H9 (cell line): Measurements from ENCODE around the gene PCDHA11. TPM values are rescaled to one million over a fixed set of nuclear protein-coding genes. Genes with fewer than 3 reads are reported as not detected.

ENCODE experiments used
- DNase-seq: peaks from one replicate; pipeline ENCODE4 v3.0.0-alpha.2; 2017
- H2AFZ ChIP-seq: one replicate; pipeline ENCODE4 v1.6.1; 2013; ENCODE audit warnings: mild to moderate bottlenecking, low read length, control low read depth, moderate library complexity
- H2AK5ac ChIP-seq: 2 replicates; pipeline ENCODE4 v1.6.1; 2013; ENCODE audit warnings: low read length, control low read depth, mixed read lengths; ENCODE audit not compliant: insufficient read length
- H2BK120ac ChIP-seq: one replicate; pipeline ENCODE4 v1.6.1; 2013; ENCODE audit warnings: low read depth, mild to moderate bottlenecking, low read length, control low read depth, inconsistent platforms; ENCODE audit not compliant: poor library complexity, severe bottlenecking
- H2BK12ac ChIP-seq: 2 replicates; pipeline ENCODE4 v1.6.1; 2013; ENCODE audit warnings: low read length, control low read depth, mixed read lengths, low read depth; ENCODE audit not compliant: insufficient read length
- H2BK15ac ChIP-seq: 2 replicates; pipeline ENCODE4 v1.6.1; 2013; ENCODE audit warnings: low read depth, low read length, control low read depth
- H2BK20ac ChIP-seq: one replicate; pipeline ENCODE4 v1.6.1; 2013; ENCODE audit warnings: low read depth, mild to moderate bottlenecking, low read length, control low read depth, inconsistent platforms; ENCODE audit not compliant: poor library complexity, severe bottlenecking
- H2BK5ac ChIP-seq: 2 replicates; pipeline ENCODE4 v1.6.1; 2013; ENCODE audit warnings: low read length, control low read depth, mixed read lengths; ENCODE audit not compliant: insufficient read length
- H3K14ac ChIP-seq: 2 replicates; pipeline ENCODE4 v1.6.1; 2013; ENCODE audit warnings: low read length, control low read depth; ENCODE audit not compliant: insufficient read depth
- H3K18ac ChIP-seq: 2 replicates; pipeline ENCODE4 v1.6.1; 2013; ENCODE audit warnings: low read depth, mild to moderate bottlenecking, mixed read lengths, low read length, control low read depth; ENCODE audit not compliant: insufficient read length
- H3K23ac ChIP-seq: 2 replicates; pipeline ENCODE4 v1.6.1; 2013; ENCODE audit warnings: low read length, control low read depth, mixed read lengths, low read depth; ENCODE audit not compliant: insufficient read length
- H3K23me2 ChIP-seq: 2 replicates; pipeline ENCODE4 v1.6.1; 2013; ENCODE audit warnings: low read depth, mild to moderate bottlenecking, mixed read lengths, low read length, control low read depth; ENCODE audit not compliant: insufficient read length, poor library complexity, severe bottlenecking
- H3K27ac ChIP-seq: 2 replicates; pipeline ENCODE4 v1.5.1; 2013; ENCODE audit warnings: low read length, control low read depth, mixed read lengths, low read depth; ENCODE audit not compliant: insufficient read length
- H3K27me3 ChIP-seq: 2 replicates; pipeline ENCODE4 v1.6.1; 2013; ENCODE audit warnings: low read length, control low read depth, inconsistent platforms; ENCODE audit not compliant: insufficient read depth
- H3K4ac ChIP-seq: 2 replicates; pipeline ENCODE4 v1.6.1; 2013; ENCODE audit warnings: low read depth, mild to moderate bottlenecking, control low read depth, inconsistent platforms, low read length, moderate library complexity
- H3K4me1 ChIP-seq: 2 replicates; pipeline ENCODE4 v1.6.1; 2013; ENCODE audit warnings: low read length, control low read depth, inconsistent platforms; ENCODE audit not compliant: insufficient read depth
- H3K4me2 ChIP-seq: 2 replicates; pipeline ENCODE4 v1.6.1; 2013; ENCODE audit warnings: low read length, control low read depth, mixed read lengths; ENCODE audit not compliant: insufficient read length, insufficient read depth
- H3K56ac ChIP-seq: 2 replicates; pipeline ENCODE4 v1.6.1; 2013; ENCODE audit warnings: low read depth, mild to moderate bottlenecking, mixed read lengths, low read length, control low read depth; ENCODE audit not compliant: insufficient read length
- H3K79me1 ChIP-seq: 2 replicates; pipeline ENCODE4 v1.6.1; 2013; ENCODE audit warnings: low read depth, mild to moderate bottlenecking, moderate library complexity, low read length, control low read depth, inconsistent platforms; ENCODE audit not compliant: insufficient read depth, poor library complexity, severe bottlenecking
- H3K79me2 ChIP-seq: 2 replicates; pipeline ENCODE4 v1.6.1; 2013; ENCODE audit warnings: low read length, control low read depth, inconsistent platforms; ENCODE audit not compliant: insufficient read depth
- H3K9ac ChIP-seq: 2 replicates; pipeline ENCODE4 v1.6.1; 2013; ENCODE audit warnings: low read length, control low read depth, mixed read lengths; ENCODE audit not compliant: insufficient read length; ENCODE audit errors: extremely low read depth
- H3K9me3 ChIP-seq: one replicate; pipeline ENCODE4 v1.6.1; 2013; ENCODE audit warnings: low read depth, low read length, inconsistent platforms; ENCODE audit not compliant: control insufficient read depth
- H3T11ph ChIP-seq: one replicate; pipeline ENCODE4 v1.6.1; 2013; ENCODE audit warnings: mild to moderate bottlenecking, low read length, control low read depth, inconsistent platforms
- H4K20me1 ChIP-seq: one replicate; pipeline ENCODE4 v1.6.1; 2013; ENCODE audit not compliant: control insufficient read depth, insufficient read length, insufficient read depth
- H4K5ac ChIP-seq: 2 replicates; pipeline ENCODE4 v1.6.1; 2013; ENCODE audit warnings: low read depth, mild to moderate bottlenecking, mixed read lengths, low read length, control low read depth; ENCODE audit not compliant: insufficient read length
- H4K8ac ChIP-seq: replicated peaks from 2 replicates; pipeline ENCODE4 v1.6.1; 2013; ENCODE audit warnings: low read length, control low read depth, mixed read lengths, low read depth; ENCODE audit not compliant: insufficient read length
- H4K91ac ChIP-seq: 2 replicates; pipeline ENCODE4 v1.6.1; 2013; ENCODE audit warnings: low read depth, mild to moderate bottlenecking, moderate library complexity, mixed read lengths, low read length, control low read depth; ENCODE audit not compliant: insufficient read length
- H3K27ac Mint-ChIP-seq, 3 experiments: 2 replicates in 2 of 3; 3 replicates in 1 of 3; pipeline ENCODE4 v1.8.0; 2020 to 2021; ENCODE audit warnings: mixed read lengths in 3 of 3, mild to moderate bottlenecking in 1 of 3, moderate library complexity in 1 of 3
- H3K27me3 Mint-ChIP-seq: 2 replicates; pipeline ENCODE4 v1.8.0; 2021; ENCODE audit warnings: low read depth, mild to moderate bottlenecking, moderate library complexity, mixed read lengths
- H3K36me3 Mint-ChIP-seq, 3 experiments: 2 replicates in 2 of 3; 3 replicates in 1 of 3; pipeline ENCODE4 v1.8.0; 2020 to 2021; ENCODE audit warnings: low read depth in 3 of 3, mixed read lengths in 3 of 3; ENCODE audit not compliant: insufficient read depth in 1 of 3
- H3K4me1 Mint-ChIP-seq, 2 experiments: 2 replicates each; pipeline ENCODE4 v1.8.0; 2020; ENCODE audit warnings: mixed read lengths in 2 of 2
- H3K4me3 Mint-ChIP-seq, 2 experiments: 2 replicates in 1 of 2; 3 replicates in 1 of 2; pipeline ENCODE4 v1.8.0; 2020 to 2021; ENCODE audit warnings: mild to moderate bottlenecking in 2 of 2, mixed read lengths in 2 of 2, moderate library complexity in 1 of 2
- H3K9me3 Mint-ChIP-seq, 2 experiments: 2 replicates in 1 of 2; 3 replicates in 1 of 2; pipeline ENCODE4 v1.8.0; 2020; ENCODE audit warnings: mild to moderate bottlenecking in 2 of 2, mixed read lengths in 2 of 2, moderate library complexity in 1 of 2
- WGBS: extraction: QIAGEN DNeasy Blood & Tissue Kit; methylation state at CpG from one replicate; pipeline ENCODE4 v1.1.7; 2013; ENCODE audit warnings: missing lambda C conversion rate, low lambda C conversion rate, mixed read lengths; ENCODE audit not compliant: insufficient read length; ENCODE audit errors: extremely low coverage; 5-methylcytosine and 5-hydroxymethylcytosine counted together
- total RNA-seq: library from RNA; stranded (reverse); gene quantifications from 2 replicates; pipeline ENCODE4 v1.2.1, GENCODE V29; 2021
- TF ChIP-seq, protein P1 (sequence below): fragments of 200-600 bp; sonication (generic); conservative IDR thresholded peaks from 3 replicates; pipeline ENCODE4 v1.8.0; 2021; ENCODE audit warnings: antibody characterized with exemption, mild to moderate bottlenecking

The PCDHA11 gene
- total RNA-seq, 1 experiment from 2014 or later, result 6.3 TPM

DNA sequence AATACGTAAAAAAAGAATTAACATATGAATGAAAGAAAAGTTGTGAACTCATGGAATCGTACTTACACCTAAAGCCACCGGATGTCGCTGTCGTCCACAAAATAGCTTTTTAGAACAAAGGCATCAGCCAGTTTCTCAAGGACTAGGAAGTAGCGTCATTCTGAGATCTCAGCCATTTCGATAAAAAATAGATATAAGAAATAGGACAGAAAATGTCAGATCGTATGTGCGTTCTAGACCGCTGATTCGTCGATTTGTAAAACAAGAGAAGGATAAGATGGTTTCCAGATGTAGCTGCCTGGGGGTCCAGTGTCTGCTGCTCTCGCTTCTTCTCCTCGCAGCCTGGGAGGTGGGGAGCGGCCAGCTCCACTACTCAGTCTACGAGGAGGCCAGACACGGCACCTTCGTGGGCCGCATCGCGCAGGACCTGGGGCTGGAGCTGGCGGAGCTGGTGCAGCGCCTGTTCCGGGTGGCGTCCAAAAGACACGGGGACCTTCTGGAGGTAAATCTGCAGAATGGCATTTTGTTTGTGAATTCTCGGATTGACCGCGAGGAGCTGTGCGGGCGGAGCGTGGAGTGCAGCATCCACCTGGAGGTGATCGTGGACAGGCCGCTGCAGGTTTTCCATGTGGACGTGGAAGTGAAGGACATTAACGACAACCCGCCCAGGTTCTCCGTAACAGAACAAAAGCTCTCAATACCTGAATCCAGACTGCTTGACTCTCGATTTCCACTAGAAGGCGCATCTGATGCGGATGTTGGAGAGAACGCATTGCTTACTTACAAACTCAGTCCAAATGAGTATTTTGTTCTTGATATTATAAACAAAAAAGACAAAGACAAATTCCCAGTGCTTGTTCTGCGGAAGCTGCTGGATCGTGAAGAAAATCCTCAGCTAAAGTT is 12.7 kb upstream of the PCDHA11 start, which contains the start of gene PCDHA10:
PCDHA10 (plus strand) TSS at position 126 of the 903 bp plus-strand sequence; CDS start at position 278, 152 bp downstream.
- Mint-ChIP-seq H3K36me3 (peaks cover 19 to 37% (median 20%) of the 10 kb centered on the region in 3 experiments), H3K4me3 (peak within 1 kb of the TSS; percentile 75 to 92), H3K4me1 (peaks cover 6 to 13% of the 10 kb centered on the region in 2 experiments; a peak in 3 of 4 replicates), H3K27ac (peak within 1 kb of the TSS in 1 of 3 experiments; percentile 97; a peak in 3 of 7 replicates), H3K9me3 (peaks cover 19 to 30% of the 10 kb centered on the region in 2 experiments), H3K27me3 (no peaks in the 10 kb centered on the region)
- Histone ChIP-seq H3K27ac (no peak within 1 kb of the TSS), H2BK20ac (no peak within 1 kb of the TSS), H3K4me2 (peak within 1 kb of the TSS; percentile 46), H4K5ac (no peak within 1 kb of the TSS), H3K27me3 (no peaks in the 10 kb centered on the region), H3K9me3 (no peaks in the 10 kb centered on the region), H3K4ac (no peak within 1 kb of the TSS), H2BK5ac (no peak within 1 kb of the TSS), H3K23ac (no peak within 1 kb of the TSS), H4K20me1 (no peaks in the 10 kb centered on the region), H3K56ac (no peak within 1 kb of the TSS), H2BK12ac (no peak within 1 kb of the TSS), H2AK5ac (no peak within 1 kb of the TSS), H2BK120ac (no peak within 1 kb of the TSS), H3K14ac (peak within 1 kb of the TSS; percentile 86; the same call in 1 of the 2 replicates), H3K79me1 (no peaks in the 10 kb centered on the region), H2AFZ (no peak within 1 kb of the TSS), H2BK15ac (no peak within 1 kb of the TSS), H3T11ph (no peak within 1 kb of the TSS), H4K91ac (no peak within 1 kb of the TSS), H3K9ac (peak within 1 kb of the TSS; percentile 72), H4K8ac (no peak within 1 kb of the TSS), H3K18ac (peak within 1 kb of the TSS; percentile 45), H3K79me2 (no peaks in the 10 kb centered on the region), H3K23me2 (no peaks in the 10 kb centered on the region), H3K4me1 (no peaks in the 10 kb centered on the region)
- DNase-seq, result peak; percentile 60
- TF ChIP-seq, protein P1, sequence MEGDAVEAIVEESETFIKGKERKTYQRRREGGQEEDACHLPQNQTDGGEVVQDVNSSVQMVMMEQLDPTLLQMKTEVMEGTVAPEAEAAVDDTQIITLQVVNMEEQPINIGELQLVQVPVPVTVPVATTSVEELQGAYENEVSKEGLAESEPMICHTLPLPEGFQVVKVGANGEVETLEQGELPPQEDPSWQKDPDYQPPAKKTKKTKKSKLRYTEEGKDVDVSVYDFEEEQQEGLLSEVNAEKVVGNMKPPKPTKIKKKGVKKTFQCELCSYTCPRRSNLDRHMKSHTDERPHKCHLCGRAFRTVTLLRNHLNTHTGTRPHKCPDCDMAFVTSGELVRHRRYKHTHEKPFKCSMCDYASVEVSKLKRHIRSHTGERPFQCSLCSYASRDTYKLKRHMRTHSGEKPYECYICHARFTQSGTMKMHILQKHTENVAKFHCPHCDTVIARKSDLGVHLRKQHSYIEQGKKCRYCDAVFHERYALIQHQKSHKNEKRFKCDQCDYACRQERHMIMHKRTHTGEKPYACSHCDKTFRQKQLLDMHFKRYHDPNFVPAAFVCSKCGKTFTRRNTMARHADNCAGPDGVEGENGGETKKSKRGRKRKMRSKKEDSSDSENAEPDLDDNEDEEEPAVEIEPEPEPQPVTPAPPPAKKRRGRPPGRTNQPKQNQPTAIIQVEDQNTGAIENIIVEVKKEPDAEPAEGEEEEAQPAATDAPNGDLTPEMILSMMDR, result peak; percentile 77
- no CpG with 5 or more reads among the region's 44 CpGs for WGBS
